ENCODE results near the gene UBASH3B.
"Not testable (repeated sequence)": the region's sequence is repeated elsewhere in the genome, so short reads cannot be mapped to it uniquely, and the experiment has no call there.

The UBASH3B gene

GRCh38 chr11:122728561-122728960, 73.0 kb downstream of the UBASH3B start:
- H3K4me1 ChIP-seq (ENCODE audit: insufficient read depth, low read length): peaks cover 5% of the 10 kb centered on the region; the same call in 1 of the 2 replicates

DNA sequence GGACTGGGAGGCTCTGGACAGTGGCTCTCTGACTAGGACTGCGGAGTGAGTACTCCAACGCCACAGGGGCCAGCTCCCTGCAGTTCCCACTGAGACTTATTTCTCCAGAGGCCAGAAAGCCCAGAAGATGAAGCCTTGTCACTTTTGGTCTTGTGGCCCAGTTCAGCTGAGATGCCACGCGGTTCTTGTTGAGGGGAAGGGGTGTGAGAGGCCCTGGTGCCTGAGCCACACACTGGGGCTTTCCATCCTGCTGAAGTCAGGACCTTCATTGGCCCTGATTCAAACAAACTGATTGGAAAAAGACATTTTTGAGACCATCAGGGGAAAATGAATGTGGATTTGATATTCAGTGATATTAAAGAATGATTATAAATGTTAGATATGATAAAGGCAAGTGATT, 73.6 kb downstream of the UBASH3B start:
- H3K27ac ChIP-seq (ENCODE audit: low read length): no peak overlapping the region
- H3K9ac ChIP-seq (ENCODE audit: low read depth, low read length): no peak overlapping the region

More at GRCh38 chr11:122728561-122728960, 73.0 kb downstream of the UBASH3B start:
- H3K27ac ChIP-seq (ENCODE audit: low read length): no peak overlapping the region
- H3K9me3 ChIP-seq (ENCODE audit: insufficient read depth, low read depth, low read length): no peaks in the 10 kb centered on the region
- no peaks in the 10 kb centered on the region for H3K27me3 ChIP-seq (ENCODE audit: insufficient read depth, low read length)
- no peak overlapping the region for H3K4me3 ChIP-seq (ENCODE audit: low read length)
- no peaks in the 10 kb centered on the region for H3K36me3 ChIP-seq (ENCODE audit: insufficient read depth, low read depth, low read length)
- no peak overlapping the region for H3K9ac ChIP-seq (ENCODE audit: low read depth, low read length)

GRCh38 chr11:122730694-122731093, 75.2 kb downstream of the UBASH3B start:
- not testable (repeated sequence) for H3K27ac ChIP-seq (ENCODE audit: low read length); H3K36me3 ChIP-seq (ENCODE audit: insufficient read depth, low read depth, low read length); H3K9ac ChIP-seq (ENCODE audit: low read depth, low read length); H3K9me3 ChIP-seq (ENCODE audit: insufficient read depth, low read depth, low read length); H3K27me3 ChIP-seq (ENCODE audit: insufficient read depth, low read length); H3K4me1 ChIP-seq (ENCODE audit: insufficient read depth, low read length); H3K4me3 ChIP-seq (ENCODE audit: low read length)

More for the DNA sequence above, 73.6 kb downstream of the UBASH3B start:
- no peak overlapping the region for H3K4me3 ChIP-seq (ENCODE audit: low read length)
- H3K4me1 ChIP-seq (ENCODE audit: insufficient read depth, low read length): peaks cover 4% of the 10 kb centered on the region; the same call in 1 of the 2 replicates
- no peaks in the 10 kb centered on the region for H3K27me3 ChIP-seq (ENCODE audit: insufficient read depth, low read length)
- H3K36me3 ChIP-seq (ENCODE audit: insufficient read depth, low read depth, low read length): no peaks in the 10 kb centered on the region
- H3K9me3 ChIP-seq (ENCODE audit: insufficient read depth, low read depth, low read length): no peaks in the 10 kb centered on the region

- Histone ChIP-seq H3K4me3 (ENCODE audit: low read length) (no peak overlapping the region), H3K27me3 (ENCODE audit: insufficient read depth, low read length) (no peaks in the 10 kb centered on the region), H3K4me1 (ENCODE audit: insufficient read depth, low read length) (no peaks in the 10 kb centered on the region), H3K27ac (ENCODE audit: low read length) (no peak overlapping the region), H3K9ac (ENCODE audit: low read depth, low read length) (no peak overlapping the region), H3K36me3 (ENCODE audit: insufficient read depth, low read depth, low read length) (no peaks in the 10 kb centered on the region), H3K9me3 (ENCODE audit: insufficient read depth, low read depth, low read length) (no peaks in the 10 kb centered on the region)
Measured at GRCh38 chr11:122731500-122731913, 76.0 kb downstream of the UBASH3B start.

DNA sequence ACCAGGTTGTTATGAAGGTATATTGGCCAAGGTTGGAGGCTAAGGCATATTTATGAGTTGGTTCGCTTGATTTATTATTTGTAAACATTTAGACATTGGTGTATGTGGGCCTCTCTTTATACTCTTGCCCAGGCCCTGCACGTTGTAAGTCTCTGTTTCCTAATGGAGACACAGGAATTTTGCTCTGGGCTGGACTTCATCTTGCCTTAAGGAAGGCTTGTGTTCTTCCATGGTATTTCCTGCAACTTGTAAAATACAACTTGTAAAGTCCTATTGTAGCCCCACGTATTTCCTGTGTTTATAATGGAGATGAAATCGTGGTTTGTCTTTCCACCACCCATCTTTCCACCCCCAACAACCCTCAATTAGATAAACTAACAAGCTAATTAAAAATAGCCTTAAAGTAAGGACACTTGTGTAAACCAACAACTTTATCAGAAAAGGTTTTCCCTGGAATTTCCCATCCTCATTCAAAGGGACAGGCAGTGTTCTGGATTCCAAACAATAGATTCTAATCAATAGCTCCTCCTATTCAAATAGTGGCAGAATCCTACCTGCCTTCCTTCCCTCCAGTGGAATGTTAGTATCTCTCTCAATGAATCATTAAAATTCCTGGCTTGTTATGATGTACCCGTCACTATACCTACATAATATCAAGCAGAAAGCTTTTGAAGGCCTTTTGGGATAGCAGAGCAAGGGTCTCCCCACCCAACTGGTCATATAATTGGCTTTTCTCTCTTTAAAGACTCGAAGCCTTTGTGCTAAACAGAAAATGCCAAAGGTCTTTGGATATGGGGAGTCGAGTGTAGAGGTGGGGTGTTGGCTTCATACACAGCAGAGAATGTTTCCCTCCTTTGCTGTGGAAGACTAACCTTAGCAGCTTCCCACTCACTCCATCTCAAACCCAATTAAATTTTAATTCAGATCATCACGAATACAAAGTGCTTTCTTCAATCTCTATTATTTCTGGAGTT, 77.1 kb downstream of the UBASH3B start:
- H3K27ac ChIP-seq (ENCODE audit: low read length): no peak overlapping the region
- H3K27me3 ChIP-seq (ENCODE audit: insufficient read depth, low read length): no peaks in the 10 kb centered on the region
- no peak overlapping the region for H3K4me3 ChIP-seq (ENCODE audit: low read length)
- H3K36me3 ChIP-seq (ENCODE audit: insufficient read depth, low read depth, low read length): no peaks in the 10 kb centered on the region
- no peak overlapping the region for H3K9ac ChIP-seq (ENCODE audit: low read depth, low read length)
- peaks cover under 1% of the 10 kb centered on the region for H3K4me1 ChIP-seq (ENCODE audit: insufficient read depth, low read length)
- no peaks in the 10 kb centered on the region for H3K9me3 ChIP-seq (ENCODE audit: insufficient read depth, low read depth, low read length)

- Histone ChIP-seq H3K9me3 (ENCODE audit: insufficient read depth, low read depth, low read length) (no peaks in the 10 kb centered on the region), H3K9ac (ENCODE audit: low read depth, low read length) (no peak overlapping the region), H3K27ac (ENCODE audit: low read length) (no peak overlapping the region), H3K27me3 (ENCODE audit: insufficient read depth, low read length) (no peaks in the 10 kb centered on the region), H3K36me3 (ENCODE audit: insufficient read depth, low read depth, low read length) (no peaks in the 10 kb centered on the region), H3K4me3 (ENCODE audit: low read length) (no peak overlapping the region), H3K4me1 (ENCODE audit: insufficient read depth, low read length) (peaks cover 6% of the 10 kb centered on the region)
Measured at GRCh38 chr11:122733318-122733717, 77.8 kb downstream of the UBASH3B start.

DNA sequence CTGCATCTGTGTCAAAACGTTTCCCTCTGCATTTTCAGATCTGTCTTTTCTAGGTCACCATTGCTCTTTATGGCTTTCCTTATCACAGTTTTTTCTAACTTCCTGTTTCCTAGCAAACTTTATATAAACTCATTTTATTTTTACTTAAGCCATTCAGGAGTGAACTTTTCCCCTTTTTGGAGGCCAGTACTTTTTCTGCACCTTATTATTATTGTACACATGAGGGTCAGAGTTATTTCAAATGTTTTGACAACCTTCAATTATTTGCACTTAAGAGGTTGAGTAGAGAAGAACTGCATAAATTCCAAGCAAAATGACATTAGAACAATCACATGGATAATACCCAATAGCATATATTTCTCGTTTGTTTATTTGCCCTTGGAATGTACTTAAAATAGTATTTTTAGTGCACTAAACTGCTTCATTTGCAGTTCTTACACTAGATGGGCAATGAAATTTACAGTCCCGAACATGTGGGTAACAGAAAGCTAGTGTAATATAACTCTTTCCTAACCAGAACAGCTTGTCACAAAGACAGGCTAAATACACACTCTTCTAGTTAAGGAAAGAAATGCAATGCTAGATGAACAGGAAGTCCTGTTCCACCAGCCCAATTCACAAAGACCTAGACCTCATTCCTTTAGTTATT, 79.5 kb downstream of the UBASH3B start:
- H3K27ac ChIP-seq (ENCODE audit: low read length): no peak overlapping the region

DNA sequence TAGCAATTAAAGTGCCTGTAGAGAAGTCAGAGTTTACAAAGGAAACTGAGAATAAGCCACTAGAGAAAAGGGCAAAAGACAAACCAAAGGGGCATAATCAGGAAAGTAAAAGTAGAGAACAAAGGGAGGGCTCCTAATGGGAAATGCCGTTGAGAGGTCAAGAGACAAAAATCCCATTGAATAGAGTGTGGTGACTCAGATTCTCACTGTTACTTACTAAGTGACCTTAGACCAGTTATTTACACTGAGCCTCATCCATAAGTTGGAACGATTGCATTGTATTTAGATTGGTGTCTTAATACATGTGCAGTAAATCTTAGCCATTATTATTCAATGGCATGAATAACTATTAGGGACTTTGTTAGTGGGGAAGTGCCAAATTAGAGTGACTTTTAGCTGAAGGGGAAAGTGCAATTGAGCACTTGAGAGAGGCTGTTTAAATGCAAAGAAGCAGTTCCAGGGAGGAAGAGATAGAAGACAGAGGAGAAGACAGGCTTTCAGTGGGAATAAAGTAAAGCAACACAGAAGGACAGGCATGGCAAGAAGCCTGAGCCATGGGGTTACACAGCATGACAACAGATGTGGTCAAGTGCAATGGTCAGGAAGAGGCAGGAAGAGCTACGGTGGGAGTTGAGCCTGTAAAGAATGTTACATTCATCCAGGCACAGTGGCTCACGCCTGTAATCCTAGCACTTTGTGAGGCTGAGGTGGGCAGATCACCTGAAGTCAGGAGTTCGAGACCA, 82.6 kb downstream of the UBASH3B start:
- no peaks in the 10 kb centered on the region for H3K27me3 ChIP-seq (ENCODE audit: insufficient read depth, low read length)
- H3K36me3 ChIP-seq (ENCODE audit: insufficient read depth, low read depth, low read length): no peaks in the 10 kb centered on the region
- H3K4me1 ChIP-seq (ENCODE audit: insufficient read depth, low read length): peaks cover 7% of the 10 kb centered on the region
- no peak overlapping the region for H3K4me3 ChIP-seq (ENCODE audit: low read length)
- H3K27ac ChIP-seq (ENCODE audit: low read length): no peak overlapping the region
- no peaks in the 10 kb centered on the region for H3K9me3 ChIP-seq (ENCODE audit: insufficient read depth, low read depth, low read length)
- no peak overlapping the region for H3K9ac ChIP-seq (ENCODE audit: low read depth, low read length)

More for the DNA sequence above, 79.5 kb downstream of the UBASH3B start:
- no peaks in the 10 kb centered on the region for H3K27me3 ChIP-seq (ENCODE audit: insufficient read depth, low read length)
- H3K36me3 ChIP-seq (ENCODE audit: insufficient read depth, low read depth, low read length): no peaks in the 10 kb centered on the region
- H3K9me3 ChIP-seq (ENCODE audit: insufficient read depth, low read depth, low read length): no peaks in the 10 kb centered on the region
- H3K9ac ChIP-seq (ENCODE audit: low read depth, low read length): no peak overlapping the region
- H3K4me1 ChIP-seq (ENCODE audit: insufficient read depth, low read length): peaks cover 7% of the 10 kb centered on the region
- H3K4me3 ChIP-seq (ENCODE audit: low read length): no peak overlapping the region

GRCh38 chr11:122741613-122742300, 86.2 kb downstream of the UBASH3B start:
- no peak overlapping the region for H3K4me3 ChIP-seq (ENCODE audit: low read length)
- H3K9me3 ChIP-seq (ENCODE audit: insufficient read depth, low read depth, low read length): no peaks in the 10 kb centered on the region
- H3K27ac ChIP-seq (ENCODE audit: low read length): no peak overlapping the region
- H3K4me1 ChIP-seq (ENCODE audit: insufficient read depth, low read length): peaks cover 7% of the 10 kb centered on the region
- H3K36me3 ChIP-seq (ENCODE audit: insufficient read depth, low read depth, low read length): no peaks in the 10 kb centered on the region
- no peaks in the 10 kb centered on the region for H3K27me3 ChIP-seq (ENCODE audit: insufficient read depth, low read length)
- H3K9ac ChIP-seq (ENCODE audit: low read depth, low read length): no peak overlapping the region

GRCh38 chr11:122742301-122743018, 86.9 kb downstream of the UBASH3B start:
- H3K27ac ChIP-seq (ENCODE audit: low read length): no peak overlapping the region
- no peaks in the 10 kb centered on the region for H3K27me3 ChIP-seq (ENCODE audit: insufficient read depth, low read length)
- H3K9me3 ChIP-seq (ENCODE audit: insufficient read depth, low read depth, low read length): no peaks in the 10 kb centered on the region
- no peak overlapping the region for H3K9ac ChIP-seq (ENCODE audit: low read depth, low read length)
- H3K4me1 ChIP-seq (ENCODE audit: insufficient read depth, low read length): peaks cover 7% of the 10 kb centered on the region
- no peaks in the 10 kb centered on the region for H3K36me3 ChIP-seq (ENCODE audit: insufficient read depth, low read depth, low read length)
- H3K4me3 ChIP-seq (ENCODE audit: low read length): no peak overlapping the region
